GM13977 (cell line): ENCODE data around the gene BDKRB1.

Experiments used
- DNase-seq: peaks from one replicate; pipeline ENCODE4 v3.0.0; 2012; ENCODE audit warnings: low spot score
- in situ Hi-C: fragments of 300-500 bp; cut with MboI; formaldehyde crosslinking; loops from one replicate; pipeline ENCODE4 v1.12.0; 2022; ENCODE audit warnings: low sequenced_read_pairs, low pct_unique_long_range_greater_than_20kb, mixed read lengths, inconsistent platforms; ENCODE audit not compliant: unreplicated experiment
- TF ChIP-seq, protein P1 (sequence below): IDR thresholded peaks from 2 replicates; pipeline ENCODE4 v1.5.1; 2012; ENCODE audit warnings: mild to moderate bottlenecking, control low read depth; ENCODE audit not compliant: insufficient read depth; ENCODE audit errors: extremely low read depth, missing control alignments

Gene BDKRB1

DNA sequence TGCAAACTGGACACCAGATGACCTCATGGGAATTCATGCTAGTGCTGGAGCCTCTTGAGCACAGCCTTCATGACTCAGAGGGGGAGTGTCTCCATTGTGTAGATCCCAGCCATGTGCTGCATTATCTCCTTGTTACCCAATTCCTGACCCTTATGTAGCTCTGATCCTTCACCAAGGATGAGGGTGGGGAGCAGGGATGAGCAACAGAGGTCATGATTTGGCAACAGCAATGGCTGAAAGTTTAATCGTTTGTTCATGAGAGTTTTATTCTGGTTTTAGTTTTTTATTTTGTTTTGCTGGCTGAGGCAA is 9.5 kb upstream of the BDKRB1 start:
- TF ChIP-seq, protein P1, sequence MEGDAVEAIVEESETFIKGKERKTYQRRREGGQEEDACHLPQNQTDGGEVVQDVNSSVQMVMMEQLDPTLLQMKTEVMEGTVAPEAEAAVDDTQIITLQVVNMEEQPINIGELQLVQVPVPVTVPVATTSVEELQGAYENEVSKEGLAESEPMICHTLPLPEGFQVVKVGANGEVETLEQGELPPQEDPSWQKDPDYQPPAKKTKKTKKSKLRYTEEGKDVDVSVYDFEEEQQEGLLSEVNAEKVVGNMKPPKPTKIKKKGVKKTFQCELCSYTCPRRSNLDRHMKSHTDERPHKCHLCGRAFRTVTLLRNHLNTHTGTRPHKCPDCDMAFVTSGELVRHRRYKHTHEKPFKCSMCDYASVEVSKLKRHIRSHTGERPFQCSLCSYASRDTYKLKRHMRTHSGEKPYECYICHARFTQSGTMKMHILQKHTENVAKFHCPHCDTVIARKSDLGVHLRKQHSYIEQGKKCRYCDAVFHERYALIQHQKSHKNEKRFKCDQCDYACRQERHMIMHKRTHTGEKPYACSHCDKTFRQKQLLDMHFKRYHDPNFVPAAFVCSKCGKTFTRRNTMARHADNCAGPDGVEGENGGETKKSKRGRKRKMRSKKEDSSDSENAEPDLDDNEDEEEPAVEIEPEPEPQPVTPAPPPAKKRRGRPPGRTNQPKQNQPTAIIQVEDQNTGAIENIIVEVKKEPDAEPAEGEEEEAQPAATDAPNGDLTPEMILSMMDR, result no peak
- no peak for DNase-seq
- in situ Hi-C loops, result no loop called here

DNA sequence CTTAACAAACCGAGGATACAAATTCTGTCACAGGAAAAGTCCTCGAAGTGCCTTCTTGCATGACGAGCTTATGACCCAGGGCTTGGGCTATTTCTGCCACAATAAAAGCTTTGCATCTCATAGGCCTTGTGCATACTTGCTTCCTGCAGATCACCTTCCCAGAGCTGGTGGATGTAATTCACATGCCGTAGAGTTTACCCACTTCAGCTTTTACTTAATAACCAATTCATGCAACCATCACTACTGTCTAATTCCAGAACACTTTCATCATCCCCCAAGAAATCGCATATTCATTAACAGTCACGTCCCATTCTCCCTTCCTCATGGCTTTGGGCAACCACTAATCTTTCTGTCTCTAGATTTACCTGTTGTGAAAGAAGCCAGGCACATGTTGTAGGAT is 9.0 kb upstream of the BDKRB1 start:
- in situ Hi-C loops, result no loop called here
- no peak for DNase-seq
- TF ChIP-seq, protein P1, result no peak

GRCh38 chr14:96249029-96249428 is 7.0 kb upstream of the BDKRB1 start:
- no peak for DNase-seq

DNA sequence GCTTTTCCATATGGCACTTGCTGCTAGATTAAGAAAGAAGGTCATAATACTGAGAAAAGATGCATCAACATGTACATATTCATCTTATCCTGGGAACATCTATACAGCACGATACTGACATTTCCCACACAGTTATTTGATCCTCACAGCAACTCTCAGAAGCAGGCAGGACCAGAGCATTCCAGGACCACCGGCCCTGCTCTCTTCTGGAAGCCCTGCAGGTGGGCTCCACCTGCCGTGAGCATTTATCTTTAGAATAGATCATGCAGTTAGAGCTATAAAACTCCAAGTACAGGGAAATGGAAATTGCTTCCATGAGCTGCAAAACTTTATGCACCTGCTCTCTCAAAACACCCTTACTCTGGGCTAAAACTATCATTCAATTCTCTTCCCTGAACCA is 5.5 kb upstream of the BDKRB1 start:
- in situ Hi-C loops, result no loop called here
- no peak for DNase-seq
- TF ChIP-seq, protein P1, result no peak

More at GRCh38 chr14:96249029-96249428, 7.0 kb upstream of the BDKRB1 start:
- TF ChIP-seq, protein P1, result no peak
- in situ Hi-C loops, result no loop called here

GRCh38 chr14:96251656-96252155 is 4.3 kb upstream of the BDKRB1 start:
- TF ChIP-seq, protein P1, result no peak
- DNase-seq, result no peak
- in situ Hi-C loops, result no loop called here

DNA sequence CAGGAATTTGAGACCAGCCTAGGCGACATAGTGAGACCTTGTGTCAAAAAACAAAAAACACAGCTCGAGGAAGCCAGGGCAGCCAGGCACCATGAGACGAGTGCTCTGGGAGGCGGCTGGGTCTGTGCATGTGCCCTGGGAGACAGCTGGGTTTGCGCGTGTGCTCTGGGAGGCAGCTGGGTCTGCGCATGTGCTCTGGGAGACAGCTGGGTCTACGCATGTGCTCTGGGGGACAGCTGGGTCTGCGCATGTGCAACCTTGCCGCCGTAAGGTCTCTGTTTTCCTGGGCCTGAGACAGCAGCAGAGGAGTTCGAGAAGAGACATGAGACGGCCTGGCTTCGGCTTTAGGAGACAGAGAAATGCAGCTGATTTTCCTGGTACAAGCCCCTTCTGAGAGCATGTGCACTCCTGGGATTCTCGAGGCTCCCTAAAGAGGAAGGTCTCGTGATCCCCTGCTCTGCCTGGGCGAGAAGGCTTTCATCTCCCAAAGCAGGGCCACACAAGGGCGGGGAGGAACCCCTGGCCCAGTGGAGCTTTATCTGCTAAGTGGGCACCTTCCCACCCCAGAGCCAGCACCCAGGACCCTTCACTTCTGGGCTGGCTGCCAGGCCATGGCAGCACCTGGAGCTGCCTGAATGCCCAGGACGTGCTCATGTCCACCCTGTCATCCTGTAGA is 3.5 kb upstream of the BDKRB1 start:
- TF ChIP-seq, protein P1, result no peak
- no peak for DNase-seq
- in situ Hi-C loops, result no loop called here
